Measurements from ENCODE around the gene SELENON. TPM values are rescaled to one million over a fixed set of nuclear protein-coding genes. Genes with fewer than 3 reads are reported as not detected.

SELENON gene
- total RNA-seq = 44.3 TPM

DNA sequence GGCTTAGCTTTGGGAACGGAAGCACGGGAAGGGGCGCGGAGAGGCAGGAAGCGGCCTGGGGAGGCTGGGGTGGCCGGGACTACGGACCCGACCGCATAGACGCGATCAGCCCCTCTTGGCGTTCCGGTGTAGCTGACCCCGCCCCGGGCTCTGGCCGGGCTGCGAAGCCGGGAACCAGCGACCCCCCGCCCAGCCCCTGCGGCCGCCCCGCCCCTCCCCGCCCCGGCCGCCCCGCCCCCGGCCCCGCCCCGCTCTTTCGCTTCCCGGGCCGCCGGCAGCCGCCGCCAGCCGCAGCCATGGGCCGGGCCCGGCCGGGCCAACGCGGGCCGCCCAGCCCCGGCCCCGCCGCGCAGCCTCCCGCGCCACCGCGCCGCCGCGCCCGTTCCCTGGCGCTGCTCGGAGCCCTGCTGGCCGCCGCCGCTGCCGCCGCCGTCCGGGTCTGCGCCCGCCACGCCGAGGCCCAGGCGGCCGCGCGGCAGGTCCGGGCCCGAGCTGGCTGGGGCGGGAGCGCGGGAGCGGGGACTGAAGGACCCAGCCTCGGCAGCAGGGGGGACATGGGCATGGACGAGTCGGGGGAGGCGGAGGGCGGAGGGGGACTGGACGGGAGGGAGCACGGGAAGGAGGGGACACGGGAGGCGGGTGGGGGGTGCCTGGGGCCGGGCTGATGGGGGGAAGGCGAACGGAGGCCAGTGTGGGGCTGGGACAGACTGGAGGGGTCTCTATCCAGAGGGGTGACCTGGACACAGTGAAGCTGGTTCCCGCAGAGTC is at the start of gene SELENON:
Gene SELENON (plus strand): TSS at position 259 of the 768 bp plus-strand sequence. CDS start 38 bp downstream, at position 297.

DNA sequence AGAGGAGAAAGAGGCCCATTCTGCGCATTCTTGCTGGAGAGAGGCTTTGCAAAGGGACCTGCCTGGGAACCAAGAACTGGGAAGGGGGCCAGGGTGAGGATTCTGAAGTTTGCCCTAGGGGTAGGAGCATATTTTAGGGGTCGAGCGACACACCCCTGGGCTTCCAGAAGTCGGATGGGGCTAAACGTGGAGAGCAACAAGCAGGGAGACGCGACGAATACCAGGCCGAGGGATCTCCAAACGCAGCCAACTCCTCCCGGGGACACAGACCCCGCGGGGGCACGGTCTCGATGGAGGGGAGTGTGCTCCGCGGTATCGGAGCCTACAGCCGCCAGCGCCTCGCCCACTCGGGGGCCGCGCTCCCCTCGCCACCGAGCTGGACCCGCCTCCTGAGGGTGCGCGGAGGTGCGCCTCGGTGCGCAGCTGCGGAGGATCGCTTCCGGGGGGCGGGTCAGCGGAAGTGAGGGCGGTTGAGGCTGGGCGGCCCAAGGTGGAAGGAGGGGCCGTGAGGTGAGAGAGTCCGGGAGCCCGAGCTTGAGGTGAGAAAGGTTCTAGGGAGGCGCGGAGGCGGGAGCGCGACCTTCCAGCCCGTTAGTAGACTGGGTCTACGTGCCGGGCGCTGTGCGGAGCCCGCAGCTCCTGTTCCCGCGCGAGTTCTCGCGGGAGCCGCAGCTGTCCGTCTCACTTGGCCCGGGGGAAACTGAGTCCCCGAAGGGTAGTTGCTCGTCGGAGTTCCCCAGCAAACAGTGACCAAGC is 19.7 kb downstream of the SELENON start, which contains the start of gene MTFR1L:
Gene MTFR1L (plus strand): TSS at position 464 of the 756 bp plus-strand sequence. CDS start 3,151 bp downstream, outside the sequence.

GRCh38 chr1:25858906-25859789 is 59.2 kb downstream of the SELENON start, which contains the start of gene AUNIP:
AUNIP (minus strand) TSS chr1:25859457; CDS start chr1:25859357, 100 bp downstream.

Other genes starting within 250 kb of the SELENON start
- gene MAN1C1, start 183.4 kb upstream of the SELENON start, total RNA-seq = 29.9 TPM
- 55.0 TPM for gene MTFR1L, start 19.8 kb downstream of the SELENON start, total RNA-seq
- gene AUNIP, start 59.3 kb downstream of the SELENON start, total RNA-seq = 1.3 TPM
- 5.6 TPM for gene PAQR7, start 75.5 kb downstream of the SELENON start, total RNA-seq
- gene STMN1, start 106.2 kb downstream of the SELENON start, total RNA-seq = 286 TPM
- 20.2 TPM for gene PAFAH2, start 197.9 kb downstream of the SELENON start, total RNA-seq
- 1.6 TPM for gene EXTL1, start 221.6 kb downstream of the SELENON start, total RNA-seq
- gene SLC30A2, start 245.9 kb downstream of the SELENON start, total RNA-seq = not detected

Measured in camera-type eye (tissue), 1 donor.